ENCODE data around the gene TLR9.

- no peak for TF ChIP-seq CTCF (IDR thresholded peaks at IDR 0.05)
- TF ChIP-seq POLR2A (IDR thresholded peaks at IDR 0.05), result no peak
Observed at GRCh38 chr3:52184690-52185089, 40.8 kb downstream of the TLR9 start.

Data from lower leg skin (tissue), 3 donors.